Testis (tissue), 3 donors: ENCODE data around the gene SPCS3. TPM values are rescaled to one million over a fixed set of nuclear protein-coding genes. Genes with fewer than 3 reads are reported as not detected.

Experiments used
- DNase-seq: peaks from one replicate; pipeline ENCODE4 v3.0.0-alpha.2; 2019
- H3K27ac ChIP-seq, 2 donors: fragments of 200-600 bp; sonication (generic); one replicate each; pipeline ENCODE4 v1.5.1; 2019
- H3K27me3 ChIP-seq: fragments of 200-600 bp; sonication (generic); one replicate; pipeline ENCODE4 v1.5.1; 2019
- H3K36me3 ChIP-seq: fragments of 200-600 bp; sonication (generic); one replicate; pipeline ENCODE4 v1.5.1; 2017; ENCODE audit warnings: low read depth; ENCODE audit errors: missing control alignments
- H3K4me1 ChIP-seq: fragments of 200-600 bp; sonication (generic); one replicate; pipeline ENCODE4 v1.5.1; 2019
- H3K4me3 ChIP-seq, 2 donors: fragments of 200-600 bp; sonication (generic); one replicate each; pipeline ENCODE4 v1.5.1; 2017 to 2019
- H3K9me3 ChIP-seq: fragments of 200-600 bp; sonication (generic); one replicate; pipeline ENCODE4 v1.5.1; 2017
- CTCF ChIP-seq, 3 experiments: fragments of 450-650 bp in 2 of 3; fragments of 200-600 bp in 1 of 3; sonication (generic) in 1 of 3; IDR thresholded peaks; one replicate each; pipeline ENCODE4 v1.5.1; 2016 to 2019; ENCODE audit warnings: antibody characterized with exemption in 3 of 3, mild to moderate bottlenecking in 2 of 3, moderate library complexity in 1 of 3
- POLR2A ChIP-seq: fragments of 450-650 bp; IDR thresholded peaks from one replicate; pipeline ENCODE4 v1.6.1; 2017; ENCODE audit warnings: antibody characterized with exemption, mild to moderate bottlenecking, moderate library complexity
- WGBS, 2 donors: methylation state at CpG; one replicate each; pipeline ENCODE4 v1.1.5; 2018; 5-methylcytosine and 5-hydroxymethylcytosine counted together
- intact Hi-C: fragments of 100-400 bp; cut with DNase I; formaldehyde crosslinking; loops from one replicate; pipeline ENCODE4 v1.15.1; 2023; ENCODE audit warnings: low total_unique reads
- polyA plus RNA-seq: library from polyadenylated mRNA; stranded (reverse); fragments of 350-450 nt; fragmentation: Illumina TruSeq; extraction: RNeasy Lipid Tissue Mini Kit (QIAGEN cat#74804); gene quantifications from one replicate; pipeline ENCODE4 v1.2.3, GENCODE V29; 2014; ENCODE audit warnings: low read depth, low replicate concordance; ENCODE audit not compliant: insufficient read depth
- total RNA-seq, 2 donors: library from RNA; depleted of rRNA; stranded (reverse); fragments of >200 nt; gene quantifications; one replicate each; pipeline ENCODE4 v1.2.3, GENCODE V29; 2016

SPCS3 gene
- total and polyA plus RNA-seq, 3 donors from 2014 or later = 26.6 to 30.2 (median 29.2) TPM

- intact Hi-C loops = no loop called here
- Histone ChIP-seq H3K4me1 (no peaks in the 10 kb centered on the region), H3K36me3 (no peaks in the 10 kb centered on the region), H3K27me3 (no peaks in the 10 kb centered on the region), H3K27ac (no peak overlapping the region), H3K4me3 (no peak overlapping the region), H3K9me3 (no peaks in the 10 kb centered on the region)
- DNase-seq = no peak
- TF ChIP-seq CTCF (IDR thresholded peaks at IDR 0.05) (no peak), POLR2A (no peak)
Measured at GRCh38 chr4:176360446-176360845, 40.7 kb downstream of the SPCS3 start.

- Histone ChIP-seq H3K4me3 (no peak overlapping the region), H3K27me3 (no peaks in the 10 kb centered on the region), H3K36me3 (no peaks in the 10 kb centered on the region), H3K9me3 (no peaks in the 10 kb centered on the region), H3K27ac (no peak overlapping the region), H3K4me1 (no peaks in the 10 kb centered on the region)
- no peak for DNase-seq
- no peak for TF ChIP-seq POLR2A
- no peak for TF ChIP-seq CTCF (IDR thresholded peaks at IDR 0.05)
- WGBS, 2 donors = 71 to 76% methylated on average over 1 of the region's 1 CpG
- intact Hi-C loops = no loop called here
Measured at GRCh38 chr4:176363072-176363471, 43.3 kb downstream of the SPCS3 start.

GRCh38 chr4:176367771-176368465 lies 48.2 kb downstream of the SPCS3 start:
- no peaks in the 10 kb centered on the region for H3K9me3 ChIP-seq
- no peak for TF ChIP-seq POLR2A
- TF ChIP-seq CTCF (IDR thresholded peaks at IDR 0.05) = no peak
- H3K27ac ChIP-seq = no peak overlapping the region
- WGBS, 2 donors = 88 to 90% methylated on average over 8 of the region's 8 CpGs
- H3K4me3 ChIP-seq = no peak overlapping the region
- H3K27me3 ChIP-seq = no peaks in the 10 kb centered on the region
- H3K4me1 ChIP-seq = no peaks in the 10 kb centered on the region
- intact Hi-C loops = no loop called here
- no peak for DNase-seq
- no peaks in the 10 kb centered on the region for H3K36me3 ChIP-seq

- H3K27ac ChIP-seq = no peak overlapping the region
- no peaks in the 10 kb centered on the region for H3K9me3 ChIP-seq
- H3K27me3 ChIP-seq = no peaks in the 10 kb centered on the region
- DNase-seq = no peak
- WGBS, 2 donors = 26 to 41% methylated on average over 2 of the region's 2 CpGs
- H3K4me1 ChIP-seq = no peaks in the 10 kb centered on the region
- no peaks in the 10 kb centered on the region for H3K36me3 ChIP-seq
- H3K4me3 ChIP-seq = no peak overlapping the region
- intact Hi-C loops = no loop called here
- TF ChIP-seq CTCF (IDR thresholded peaks at IDR 0.05) = peak in 1 of 3 experiments; percentile 43
- no peak for TF ChIP-seq POLR2A
Measured at GRCh38 chr4:176376032-176376614, 56.4 kb downstream of the SPCS3 start.

- Histone ChIP-seq H3K4me3 (no peak overlapping the region), H3K4me1 (no peaks in the 10 kb centered on the region), H3K9me3 (no peaks in the 10 kb centered on the region), H3K27ac (no peak overlapping the region), H3K36me3 (no peaks in the 10 kb centered on the region), H3K27me3 (no peaks in the 10 kb centered on the region)
- TF ChIP-seq POLR2A = no peak
- TF ChIP-seq CTCF (IDR thresholded peaks at IDR 0.05) = peak in 2 of 3 experiments; percentile 18 to 33
- intact Hi-C loops = no loop called here
- DNase-seq = no peak
Measured at GRCh38 chr4:176377780-176378179, 58.0 kb downstream of the SPCS3 start.
